K562 (cell line): ENCODE measurements around the gene OXA1L. TPM values are rescaled to one million over a fixed set of nuclear protein-coding genes. Genes with fewer than 3 reads are reported as not detected.

Experiments
- ATAC-seq: fragments of 200-7000 bp; cut with Tn5 transposase; 3 replicates; pipeline ENCODE4 v1.9.1; 2020; ENCODE audit warnings: moderate library complexity
- BruUV-seq: library from RNA; stranded (reverse); fragments of 400-500 nt; replicated peaks from 2 replicates; lab custom pipeline; 2021; lab: Mats Ljungman, UMichigan
- CTCF ChIA-PET: fragments of 300-600 bp; formaldehyde crosslinking; extraction: SDS; loops from one replicate; lab custom pipeline; 2021; ENCODE audit warnings: low intra/inter-chr PET ratio; lab: Yijun Ruan, JAX
- POLR2A ChIA-PET: fragments of 300-600, 350-650 bp; sonication (Branson Sonifier 250); formaldehyde crosslinking; extraction: SDS; loops from one replicate; lab custom pipeline; 2021; ENCODE audit warnings: antibody characterized with exemption, inconsistent platforms; lab: Yijun Ruan, JAX
- DNase-seq, 4 experiments: peaks; one replicate each; pipeline versions ENCODE4 v3.0.0 to v3.0.0-alpha.2; 2011 to 2018; ENCODE audit warnings: low spot score in 3 of 4, mixed read lengths in 3 of 4; ENCODE audit errors: extremely low read depth in 1 of 4
- FAIRE-seq: peaks from 2 replicates; lab custom pipeline; 2011; peaks lifted over from hg19 to GRCh38; lab: Jason Lieb, UNC
- H2AFZ ChIP-seq: 2 replicates; pipeline ENCODE4 v1.6.0; 2011; ENCODE audit warnings: low read depth, low read length, control low read depth, inconsistent platforms
- H3K27ac ChIP-seq: fragments of 200-600 bp; 3 replicates; pipeline ENCODE4 v1.8.0; 2011; ENCODE audit warnings: low read depth, mild to moderate bottlenecking, control low read depth, inconsistent platforms, low read length, moderate library complexity, mixed read lengths; ENCODE audit errors: extremely low read depth
- H3K27me3 ChIP-seq, 2 experiments: fragments of 300-600 bp in 1 of 2; 2 replicates in 1 of 2; 3 replicates in 1 of 2; pipeline versions ENCODE4 v1.6.0 to v1.8.0; 2011; ENCODE audit warnings: inconsistent platforms in 2 of 2, low read length in 2 of 2, mild to moderate bottlenecking in 1 of 2, mixed read lengths in 1 of 2, moderate library complexity in 1 of 2; ENCODE audit not compliant: control insufficient read depth in 2 of 2, insufficient read depth in 2 of 2
- H3K36me3 ChIP-seq: fragments of 300-600 bp; 3 replicates; pipeline ENCODE4 v1.8.0; 2011; ENCODE audit warnings: mild to moderate bottlenecking, low read length, inconsistent platforms; ENCODE audit not compliant: control insufficient read depth, insufficient read depth
- H3K4me1 ChIP-seq, 2 experiments: fragments of 200-600 bp in 1 of 2; replicated peaks in 1 of 2; 2 replicates in 1 of 2; 3 replicates in 1 of 2; pipeline versions ENCODE4 v1.5.1 to v1.8.0; 2011; ENCODE audit warnings: inconsistent platforms in 2 of 2, low read length in 2 of 2, mild to moderate bottlenecking in 1 of 2, mixed read lengths in 1 of 2, moderate library complexity in 1 of 2; ENCODE audit not compliant: control insufficient read depth in 2 of 2, insufficient read depth in 2 of 2
- H3K4me2 ChIP-seq: 2 replicates; pipeline ENCODE4 v1.6.1; 2011; ENCODE audit warnings: low read length, control low read depth, inconsistent platforms, mixed read lengths; ENCODE audit not compliant: insufficient read depth
- H3K4me3 ChIP-seq: fragments of 200-600 bp; sonication (generic), shearing (Covaris generic); 2 replicates; pipeline ENCODE4 v1.5.1; 2016; ENCODE audit warnings: control low read depth, inconsistent platforms
- H3K79me2 ChIP-seq: fragments of 200-600 bp; 3 replicates; pipeline ENCODE4 v1.8.0; 2011; ENCODE audit warnings: low read length, inconsistent platforms; ENCODE audit not compliant: control insufficient read depth, insufficient read depth
- H3K9ac ChIP-seq, 2 experiments: 2 replicates each; pipeline versions ENCODE4 v1.6.0 to v1.6.1; 2011; ENCODE audit warnings: low read depth in 2 of 2, low read length in 2 of 2, control low read depth in 1 of 2, inconsistent platforms in 1 of 2, mild to moderate bottlenecking in 1 of 2, mixed read lengths in 1 of 2; ENCODE audit not compliant: insufficient read depth in 1 of 2
- H3K9me1 ChIP-seq: one replicate; pipeline ENCODE4 v1.6.0; 2011; ENCODE audit warnings: inconsistent platforms, mild to moderate bottlenecking, low read length, moderate library complexity; ENCODE audit not compliant: control insufficient read depth, insufficient read depth
- H3K9me3 ChIP-seq: replicated peaks from 2 replicates; pipeline ENCODE4 v1.5.1; 2011; ENCODE audit warnings: low read depth, low read length, inconsistent platforms; ENCODE audit not compliant: control insufficient read depth, insufficient read depth
- H4K20me1 ChIP-seq: replicated peaks from 2 replicates; pipeline ENCODE4 v1.6.1; 2011; ENCODE audit warnings: low read length, inconsistent platforms, mixed read lengths; ENCODE audit not compliant: control insufficient read depth, insufficient read depth
- CEBPB ChIP-seq: fragments of 450-650 bp; IDR thresholded peaks from 2 replicates; pipeline ENCODE4 v1.6.1; 2016; ENCODE audit warnings: missing genetic modification characterization, missing compliant biosample characterization
- MITF ChIP-seq: IDR thresholded peaks from 2 replicates; pipeline ENCODE4 v1.6.1; 2014; ENCODE audit warnings: antibody characterized with exemption
- NFIX ChIP-seq: fragments of 250-450 bp; sonication (Bioruptor Pico); IDR thresholded peaks from 2 replicates; pipeline ENCODE4 v1.4.0; 2020; ENCODE audit warnings: low read depth, mild to moderate bottlenecking, moderate library complexity
- RB1 ChIP-seq: fragments of 450-650 bp; IDR thresholded peaks from 2 replicates; pipeline ENCODE4 v1.6.1; 2017; ENCODE audit warnings: low read depth, mild to moderate bottlenecking
- SMARCA4 ChIP-seq: fragments of 450-650 bp; IDR thresholded peaks from 2 replicates; pipeline ENCODE4 v1.6.1; 2016
- TBP ChIP-seq: optimal IDR thresholded peaks from 2 replicates; pipeline ENCODE3; 2011; ENCODE audit warnings: low read depth, low read length, improper control_type of control experiment
- ZBTB9 ChIP-seq: fragments of 450-650 bp; formaldehyde crosslinking; IDR thresholded peaks from 2 replicates; pipeline ENCODE4 v1.4.0; 2020; ENCODE audit warnings: mild to moderate bottlenecking, moderate library complexity
- ZNF134 ChIP-seq: fragments of 250-450 bp; sonication (Bioruptor Pico); conservative IDR thresholded peaks from 2 replicates; pipeline ENCODE4 v1.4.0; 2020
- WGBS: fragments of 100-300 bp; shearing (Covaris generic); methylation state at CpG from one replicate; pipeline ENCODE4 v1.1.6; 2016; ENCODE audit warnings: low coverage, mixed read lengths; ENCODE audit not compliant: insufficient coverage; ENCODE audit errors: missing lambda C conversion rate; 5-methylcytosine and 5-hydroxymethylcytosine counted together
- in situ Hi-C: fragments of 300-500 bp; cut with MboI; formaldehyde crosslinking; loops from 4 replicates; pipeline ENCODE4 v1.15.0; 2018; ENCODE audit warnings: inconsistent platforms, mixed read lengths
- intact Hi-C: fragments of 100-400 bp; cut with micrococcal nuclease; formaldehyde crosslinking; loops from 2 replicates; pipeline ENCODE4 v1.14.2; 2022
- polyA plus RNA-seq, 8 experiments: library from polyadenylated mRNA; depleted of rRNA in 4 of 8; stranded (reverse) in 5 of 8; unstranded in 3 of 8; fragments of >200 nt; fragmentation: Nextera tagmentation in 2 of 8; fragmentation: Illumina TruSeq in 1 of 8; extraction: Ambion mirVana in 2 of 8; extraction: Trizol in 1 of 8; gene quantifications; 2 replicates each; pipeline versions ENCODE4 v1.2.1 to v1.2.3, GENCODE V29; 2011 to 2014; ENCODE audit warnings: inconsistent platforms in 1 of 8, missing spikeins in 1 of 8
- total RNA-seq, 7 experiments: library from RNA; depleted of rRNA in 6 of 7; stranded (reverse); fragments of >200 nt in 6 of 7; fragmentation: Illumina TruSeq in 2 of 7; extraction: Trizol in 2 of 7; gene quantifications; 2 replicates each; pipeline versions ENCODE4 v1.2.1 to v1.2.3, GENCODE V29; 2011 to 2021; ENCODE audit warnings: low replicate concordance in 1 of 7
- TF ChIP-seq, protein P1 (sequence below): sonication (generic); formaldehyde crosslinking; IDR thresholded peaks from 2 replicates; pipeline ENCODE4 v1.4.0; 2020; ENCODE audit warnings: mild to moderate bottlenecking, missing genetic modification reagents

The OXA1L gene
- total and polyA plus RNA-seq, 9 of the 15 experiments (the other 6 are each of a cell fraction or from before 2014, with no cell fraction given), result 100 to 204 (median 145) TPM

- Histone ChIP-seq H3K4me2 (no peak overlapping the region), H3K9ac (no peak overlapping the region), H3K9me1 (no peaks in the 10 kb centered on the region), H3K36me3 (no peaks in the 10 kb centered on the region), H3K9me3 (no peaks in the 10 kb centered on the region), H3K79me2 (no peaks in the 10 kb centered on the region), H3K27me3 (no peaks in the 10 kb centered on the region), H3K4me1 (peaks cover 0 to 3% of the 10 kb centered on the region in 2 experiments; a peak in 3 of 5 replicates), H2AFZ (0 out of 2 replicates have a peak overlapping the region, but pooled peaks have one; percentile 1), H4K20me1 (no peaks in the 10 kb centered on the region), H3K27ac (no peak overlapping the region), H3K4me3 (no peak overlapping the region)
- ATAC-seq (no peak), DNase-seq (no peak), FAIRE-seq (no peak)
- TF ChIP-seq NFIX, result no peak
- intact Hi-C loops, result no loop called here
- POLR2A ChIA-PET, result no interaction called here
- BruUV-seq, result no TSS peak
- CTCF ChIA-PET, result no interaction called here
- in situ Hi-C loops, result no loop called here
- WGBS, result 5% methylated on average over 2 of the region's 2 CpGs
Measured at GRCh38 chr14:22733829-22734228, 32.7 kb upstream of the OXA1L start.

DNA sequence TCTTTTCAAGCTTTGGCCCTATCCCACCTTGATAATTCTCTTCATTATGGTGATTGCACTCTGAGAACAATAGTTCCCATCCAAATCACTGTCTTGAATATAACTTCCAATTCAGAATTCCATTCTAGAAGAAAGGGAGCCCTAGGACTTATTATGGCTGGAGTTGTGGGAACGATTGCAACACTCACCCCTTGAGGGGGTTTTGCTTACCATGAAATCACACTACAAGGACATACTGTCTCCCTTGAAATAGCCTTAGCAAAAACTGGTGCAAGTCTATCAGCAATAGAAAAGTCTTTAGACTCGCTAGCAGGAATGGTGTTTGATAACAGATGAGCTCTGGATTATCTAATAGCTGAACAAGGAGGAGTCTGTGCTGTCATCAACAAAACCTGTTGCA is 31.4 kb upstream of the OXA1L start:
- Histone ChIP-seq H3K4me1 (peaks cover 0 to 3% of the 10 kb centered on the region in 2 experiments; a peak in 3 of 5 replicates), H3K9ac (no peak overlapping the region), H3K27me3 (no peaks in the 10 kb centered on the region), H4K20me1 (no peaks in the 10 kb centered on the region), H3K4me3 (no peak overlapping the region), H3K27ac (no peak overlapping the region), H3K9me1 (no peaks in the 10 kb centered on the region), H3K79me2 (no peaks in the 10 kb centered on the region), H3K36me3 (no peaks in the 10 kb centered on the region), H3K4me2 (no peak overlapping the region), H2AFZ (no peak overlapping the region), H3K9me3 (no peaks in the 10 kb centered on the region)
- intact Hi-C loops, result no loop called here
- in situ Hi-C loops, result no loop called here
- DNase-seq (no peak), FAIRE-seq (no peak), ATAC-seq (no peak)
- WGBS, result 5% methylated on average over 2 of the region's 2 CpGs
- POLR2A ChIA-PET, result no interaction called here
- CTCF ChIA-PET, result no interaction called here
- no peak for TF ChIP-seq SMARCA4
- TF ChIP-seq RB1, result no peak
- no peak for TF ChIP-seq MITF
- no peak for TF ChIP-seq TBP
- no peak for TF ChIP-seq ZNF134 (CRISPR knock-in tag)
- TF ChIP-seq CEBPB (tag), result no peak
- TF ChIP-seq ZBTB9, result no peak
- TF ChIP-seq, protein P1, sequence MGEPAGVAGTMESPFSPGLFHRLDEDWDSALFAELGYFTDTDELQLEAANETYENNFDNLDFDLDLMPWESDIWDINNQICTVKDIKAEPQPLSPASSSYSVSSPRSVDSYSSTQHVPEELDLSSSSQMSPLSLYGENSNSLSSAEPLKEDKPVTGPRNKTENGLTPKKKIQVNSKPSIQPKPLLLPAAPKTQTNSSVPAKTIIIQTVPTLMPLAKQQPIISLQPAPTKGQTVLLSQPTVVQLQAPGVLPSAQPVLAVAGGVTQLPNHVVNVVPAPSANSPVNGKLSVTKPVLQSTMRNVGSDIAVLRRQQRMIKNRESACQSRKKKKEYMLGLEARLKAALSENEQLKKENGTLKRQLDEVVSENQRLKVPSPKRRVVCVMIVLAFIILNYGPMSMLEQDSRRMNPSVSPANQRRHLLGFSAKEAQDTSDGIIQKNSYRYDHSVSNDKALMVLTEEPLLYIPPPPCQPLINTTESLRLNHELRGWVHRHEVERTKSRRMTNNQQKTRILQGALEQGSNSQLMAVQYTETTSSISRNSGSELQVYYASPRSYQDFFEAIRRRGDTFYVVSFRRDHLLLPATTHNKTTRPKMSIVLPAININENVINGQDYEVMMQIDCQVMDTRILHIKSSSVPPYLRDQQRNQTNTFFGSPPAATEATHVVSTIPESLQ, result no peak
- BruUV-seq, result no TSS peak
